ENCODE measurements around the gene USP33.
A peak's percentile ranks its signal among the peaks of the same experiment; 100 is the strongest.

USP33 gene

GRCh38 chr1:77759071-77760028 lies at the start of gene USP33:
Gene USP33 (minus strand): TSS chr1:77759852. CDS start chr1:77741697, 18,155 bp downstream.
- peaks cover 39% of the 10 kb centered on the region for H3K4me1 ChIP-seq (ENCODE audit: insufficient read depth, low read length)
- H3K9ac ChIP-seq (ENCODE audit: low read depth, low read length) = peak within 1 kb of the TSS; percentile 89
- peaks cover 54% of the 10 kb centered on the region for H3K79me2 ChIP-seq (ENCODE audit: insufficient read depth, low read length)
- H3K36me3 ChIP-seq (ENCODE audit: insufficient read depth, low read length) = no peaks in the 10 kb centered on the region; the same call in 1 of the 2 replicates
- H3K4me3 ChIP-seq (ENCODE audit: low read depth in 1 of 2, low read length in 2 of 2) = peak within 1 kb of the TSS; percentile 75 to 82
- peak within 1 kb of the TSS; percentile 60 for H3K4me2 ChIP-seq (ENCODE audit: insufficient read depth, low read length)
- TF ChIP-seq, protein P1, sequence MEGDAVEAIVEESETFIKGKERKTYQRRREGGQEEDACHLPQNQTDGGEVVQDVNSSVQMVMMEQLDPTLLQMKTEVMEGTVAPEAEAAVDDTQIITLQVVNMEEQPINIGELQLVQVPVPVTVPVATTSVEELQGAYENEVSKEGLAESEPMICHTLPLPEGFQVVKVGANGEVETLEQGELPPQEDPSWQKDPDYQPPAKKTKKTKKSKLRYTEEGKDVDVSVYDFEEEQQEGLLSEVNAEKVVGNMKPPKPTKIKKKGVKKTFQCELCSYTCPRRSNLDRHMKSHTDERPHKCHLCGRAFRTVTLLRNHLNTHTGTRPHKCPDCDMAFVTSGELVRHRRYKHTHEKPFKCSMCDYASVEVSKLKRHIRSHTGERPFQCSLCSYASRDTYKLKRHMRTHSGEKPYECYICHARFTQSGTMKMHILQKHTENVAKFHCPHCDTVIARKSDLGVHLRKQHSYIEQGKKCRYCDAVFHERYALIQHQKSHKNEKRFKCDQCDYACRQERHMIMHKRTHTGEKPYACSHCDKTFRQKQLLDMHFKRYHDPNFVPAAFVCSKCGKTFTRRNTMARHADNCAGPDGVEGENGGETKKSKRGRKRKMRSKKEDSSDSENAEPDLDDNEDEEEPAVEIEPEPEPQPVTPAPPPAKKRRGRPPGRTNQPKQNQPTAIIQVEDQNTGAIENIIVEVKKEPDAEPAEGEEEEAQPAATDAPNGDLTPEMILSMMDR (IDR thresholded peaks at IDR 0.05; ENCODE audit: borderline replicate concordance, extremely low read depth, low read length, poor library complexity, severe bottlenecking) = no peak
- no peak for TF ChIP-seq EZH2 (IDR thresholded peaks at IDR 0.05; ENCODE audit: borderline replicate concordance, low read depth, low read length, severe bottlenecking)
- ATAC-seq (ENCODE audit: insufficient read depth, low read depth) = peak; percentile 92
- peak within 1 kb of the TSS; percentile 73 for H3K27ac ChIP-seq (ENCODE audit: low read length)
- peak; percentile 92 for DNase-seq
- H3K27me3 ChIP-seq (ENCODE audit: insufficient read depth, low read length, poor library complexity) = no peaks in the 10 kb centered on the region
- H4K20me1 ChIP-seq (ENCODE audit: insufficient read depth, low read length) = peaks cover 33% of the 10 kb centered on the region; the same call in 1 of the 2 replicates
- peak within 1 kb of the TSS; percentile 89 for H2AFZ ChIP-seq (ENCODE audit: low read depth, low read length)
- no peaks in the 10 kb centered on the region for H3K9me3 ChIP-seq (ENCODE audit: insufficient read depth, low read length, severe bottlenecking)

GRCh38 chr1:77803371-77803770 lies 43.7 kb upstream of the USP33 start:
- no peaks in the 10 kb centered on the region for H3K27me3 ChIP-seq (ENCODE audit: insufficient read depth, low read length, poor library complexity)
- no peak overlapping the region for H3K4me3 ChIP-seq (ENCODE audit: low read depth in 1 of 2, low read length in 2 of 2)
- H3K79me2 ChIP-seq (ENCODE audit: insufficient read depth, low read length) = peaks cover 16% of the 10 kb centered on the region
- no peaks in the 10 kb centered on the region for H3K9me3 ChIP-seq (ENCODE audit: insufficient read depth, low read length, severe bottlenecking)
- H2AFZ ChIP-seq (ENCODE audit: low read depth, low read length) = no peak overlapping the region
- H3K36me3 ChIP-seq (ENCODE audit: insufficient read depth, low read length) = peaks cover 55% of the 10 kb centered on the region
- no peak overlapping the region for H3K4me2 ChIP-seq (ENCODE audit: insufficient read depth, low read length)
- DNase-seq (no peak), ATAC-seq (ENCODE audit: insufficient read depth, low read depth) (no peak)
- H3K4me1 ChIP-seq (ENCODE audit: insufficient read depth, low read length) = no peaks in the 10 kb centered on the region
- H3K27ac ChIP-seq (ENCODE audit: low read length) = no peak overlapping the region
- H3K9ac ChIP-seq (ENCODE audit: low read depth, low read length) = no peak overlapping the region
- peaks cover 5% of the 10 kb centered on the region; the same call in 1 of the 2 replicates for H4K20me1 ChIP-seq (ENCODE audit: insufficient read depth, low read length)
- no peak for TF ChIP-seq EZH2 (IDR thresholded peaks at IDR 0.05; ENCODE audit: borderline replicate concordance, low read depth, low read length, severe bottlenecking)
- TF ChIP-seq, protein P1 (IDR thresholded peaks at IDR 0.05; ENCODE audit: borderline replicate concordance, extremely low read depth, low read length, poor library complexity, severe bottlenecking) = no peak

DNA sequence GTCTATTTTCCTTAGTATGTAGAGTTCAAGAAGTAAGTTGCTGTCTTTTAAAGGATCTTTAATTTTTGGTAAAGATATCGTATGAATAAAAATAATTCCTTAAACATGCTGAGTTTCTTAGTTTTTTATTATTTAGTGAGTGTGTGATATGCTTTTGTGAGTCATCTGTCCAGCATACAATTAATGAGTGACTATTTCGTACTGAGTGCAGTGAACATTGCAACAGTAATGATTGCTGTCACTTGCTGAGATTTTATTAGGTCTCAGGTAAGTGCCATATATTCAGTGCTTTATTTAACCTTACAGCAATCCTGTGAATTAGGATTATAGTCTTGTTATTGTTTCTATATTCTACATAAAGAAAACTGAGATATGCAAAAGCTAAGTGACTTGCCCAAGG lies 42.4 kb upstream of the USP33 start:
- no peak for ATAC-seq (ENCODE audit: insufficient read depth, low read depth)

More for the DNA sequence above, 42.4 kb upstream of the USP33 start:
- no peak for DNase-seq
- TF ChIP-seq, protein P1 (IDR thresholded peaks at IDR 0.05; ENCODE audit: borderline replicate concordance, extremely low read depth, low read length, poor library complexity, severe bottlenecking) = no peak
- TF ChIP-seq EZH2 (IDR thresholded peaks at IDR 0.05; ENCODE audit: borderline replicate concordance, low read depth, low read length, severe bottlenecking) = no peak
- peaks cover 23% of the 10 kb centered on the region for H3K79me2 ChIP-seq (ENCODE audit: insufficient read depth, low read length)
- H3K27ac ChIP-seq (ENCODE audit: low read length) = no peak overlapping the region
- H3K36me3 ChIP-seq (ENCODE audit: insufficient read depth, low read length) = peaks cover 44% of the 10 kb centered on the region; the same call in 1 of the 2 replicates
- H4K20me1 ChIP-seq (ENCODE audit: insufficient read depth, low read length) = peaks cover 5% of the 10 kb centered on the region; the same call in 1 of the 2 replicates
- no peak overlapping the region for H3K4me2 ChIP-seq (ENCODE audit: insufficient read depth, low read length)
- no peak overlapping the region for H3K4me3 ChIP-seq (ENCODE audit: low read depth in 1 of 2, low read length in 2 of 2)
- no peaks in the 10 kb centered on the region for H3K9me3 ChIP-seq (ENCODE audit: insufficient read depth, low read length, severe bottlenecking)
- no peak overlapping the region for H2AFZ ChIP-seq (ENCODE audit: low read depth, low read length)
- no peak overlapping the region for H3K9ac ChIP-seq (ENCODE audit: low read depth, low read length)
- H3K4me1 ChIP-seq (ENCODE audit: insufficient read depth, low read length) = no peaks in the 10 kb centered on the region
- no peaks in the 10 kb centered on the region for H3K27me3 ChIP-seq (ENCODE audit: insufficient read depth, low read length, poor library complexity)
